T follicular helper cell (primary cell): ENCODE data around the gene LRRTM4.
"Not testable (repeated sequence)": the region's sequence is repeated elsewhere in the genome, so short reads cannot be mapped to it uniquely, and the experiment has no call there.

Experiments
- DNase-seq: peaks from one replicate; pipeline ENCODE4 v3.0.0-alpha.2; 2020; ENCODE audit warnings: low read depth

LRRTM4 gene

DNA sequence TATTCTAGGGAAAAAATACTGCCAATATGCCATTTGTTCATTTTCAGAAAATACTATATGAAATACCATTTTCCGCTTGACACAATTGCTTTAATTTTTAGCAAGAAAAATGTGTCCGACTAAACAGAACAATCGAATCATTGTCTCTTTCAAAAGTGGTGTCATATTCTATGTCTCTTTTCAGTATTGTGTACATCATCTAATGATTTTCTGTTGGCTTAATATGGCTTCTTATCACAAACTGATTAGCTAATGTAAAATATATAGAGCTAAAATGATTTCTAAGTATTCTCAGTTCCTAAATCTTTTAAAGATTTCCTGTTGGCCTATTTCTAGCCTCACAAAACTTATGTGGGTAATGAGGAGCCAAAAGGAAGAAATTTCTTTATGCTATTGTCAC is 436.6 kb downstream of the LRRTM4 start:
- DNase-seq = no peak

- DNase-seq = no peak
Observed at GRCh38 chr2:77081597-77081996, 440.6 kb downstream of the LRRTM4 start.

DNA sequence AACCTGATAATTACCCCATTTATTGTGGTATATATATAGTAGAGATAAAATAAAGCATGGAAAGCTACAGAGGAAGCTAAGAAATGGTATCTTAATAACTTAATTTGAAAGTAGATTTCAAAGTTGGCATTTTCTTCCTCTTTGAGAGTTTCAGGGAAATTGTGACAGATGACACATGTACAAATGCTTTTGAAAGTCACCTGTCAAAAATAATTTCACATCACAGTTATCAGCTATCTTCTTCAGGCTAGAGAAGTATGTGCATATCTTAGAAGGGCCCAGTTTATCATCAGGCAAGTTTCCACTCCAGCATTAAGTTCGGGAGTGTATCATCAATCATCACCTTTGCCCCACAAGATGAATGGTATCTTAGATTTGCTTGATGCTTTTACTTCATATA is 457.9 kb downstream of the LRRTM4 start:
- no peak for DNase-seq

GRCh38 chr2:77054938-77055337 is 467.2 kb downstream of the LRRTM4 start:
- DNase-seq = no peak

DNA sequence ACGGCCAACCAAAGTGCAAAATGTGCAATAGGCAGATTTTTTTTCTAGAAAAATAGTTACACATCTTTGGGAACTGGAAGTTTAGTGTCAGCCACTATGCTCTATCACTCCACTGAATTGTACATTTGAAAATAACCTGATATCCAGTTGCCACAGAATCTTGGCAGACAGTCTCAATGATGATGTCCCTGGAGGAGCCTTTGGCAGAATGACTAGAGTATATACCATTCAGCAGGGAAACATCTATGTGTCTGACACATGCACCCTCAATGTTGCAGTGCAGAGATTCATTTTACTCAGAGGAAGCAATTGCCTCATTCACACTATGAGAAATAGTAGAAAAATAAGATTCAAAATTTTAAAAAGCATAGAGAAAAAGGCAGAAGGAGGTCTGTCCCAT is 475.8 kb downstream of the LRRTM4 start:
- no peak for DNase-seq

GRCh38 chr2:77045456-77045855 is 476.7 kb downstream of the LRRTM4 start:
- DNase-seq = not testable (repeated sequence)

GRCh38 chr2:77034445-77034844 is 487.7 kb downstream of the LRRTM4 start:
- no peak for DNase-seq

- not testable (repeated sequence) for DNase-seq
Observed at GRCh38 chr2:77029237-77029636, 492.9 kb downstream of the LRRTM4 start.

DNA sequence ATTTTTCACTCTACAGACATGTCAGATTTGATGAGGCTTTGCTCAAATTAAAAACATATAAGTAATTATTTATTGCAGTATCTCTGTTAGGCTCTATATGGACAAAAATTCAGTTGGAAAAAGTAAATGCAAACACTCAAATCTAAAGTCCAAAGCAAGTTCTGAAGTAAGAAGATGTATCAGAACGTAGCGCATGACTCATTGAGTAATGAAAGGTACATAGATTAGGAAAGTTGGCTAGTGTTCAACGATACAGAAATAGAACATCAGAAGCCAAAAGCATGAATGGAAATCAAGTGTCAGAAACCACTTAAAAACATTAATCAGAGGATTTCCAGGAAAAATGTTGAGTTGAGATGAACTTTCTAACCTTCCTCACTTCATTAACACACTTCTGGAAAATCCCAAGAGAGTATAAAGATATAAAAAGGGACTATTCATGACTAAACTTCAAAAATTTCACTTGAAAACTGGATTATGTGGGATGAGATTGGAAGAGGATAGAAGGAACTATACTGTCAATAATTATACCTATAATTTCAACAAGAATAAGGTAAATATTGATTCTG is 494.1 kb downstream of the LRRTM4 start:
- no peak for DNase-seq

DNA sequence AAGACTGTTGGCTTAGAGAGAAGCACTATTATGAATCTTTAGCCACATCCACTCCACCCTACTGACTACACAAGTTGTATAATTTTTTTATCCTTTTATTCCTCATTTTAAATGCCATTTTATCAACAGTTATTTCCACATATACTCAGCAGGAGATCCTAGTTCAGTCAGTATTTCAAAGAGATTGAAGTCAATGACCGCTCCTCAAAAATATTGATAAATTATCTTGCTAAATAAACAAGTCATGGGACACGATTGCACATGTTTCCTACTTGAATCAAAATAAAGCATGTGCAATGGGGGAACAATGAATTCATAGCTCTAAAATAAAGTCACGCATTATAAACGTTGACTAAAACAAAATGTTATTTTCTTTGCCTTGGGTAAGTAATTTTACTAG is 496.5 kb downstream of the LRRTM4 start:
- DNase-seq = no peak

- DNase-seq = no peak
Observed at GRCh38 chr2:77021161-77021560, 501.0 kb downstream of the LRRTM4 start.

GRCh38 chr2:77018219-77018618 is 504.0 kb downstream of the LRRTM4 start:
- DNase-seq = no peak

GRCh38 chr2:77017355-77017745 is 504.8 kb downstream of the LRRTM4 start:
- DNase-seq = no peak

GRCh38 chr2:77016443-77017354 is 505.5 kb downstream of the LRRTM4 start:
- DNase-seq = no peak

DNA sequence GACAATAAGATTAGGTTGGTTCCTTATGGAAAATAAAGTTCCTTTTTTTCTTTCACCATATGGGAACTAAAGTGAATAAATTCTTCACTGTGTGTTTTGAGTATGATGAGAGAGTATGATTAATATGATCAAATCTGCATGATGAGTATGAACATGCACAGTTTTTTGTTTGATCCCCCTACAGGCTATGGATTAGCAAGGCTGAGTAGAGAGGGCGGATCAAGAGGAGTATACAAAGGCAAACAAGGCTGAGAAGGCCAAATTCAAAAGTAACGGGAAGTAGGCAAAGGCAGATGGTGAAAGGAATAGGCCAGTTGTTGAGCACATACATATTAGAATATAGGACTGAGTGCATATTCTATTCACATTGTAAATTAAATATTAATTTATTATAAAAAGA is 508.2 kb downstream of the LRRTM4 start:
- DNase-seq = no peak

- DNase-seq = no peak
Observed at GRCh38 chr2:77013457-77013856, 508.7 kb downstream of the LRRTM4 start.

GRCh38 chr2:77009307-77009706 is 512.9 kb downstream of the LRRTM4 start:
- no peak for DNase-seq

- no peak for DNase-seq
Observed at GRCh38 chr2:77008853-77009252, 513.3 kb downstream of the LRRTM4 start.

- no peak for DNase-seq
Observed at GRCh38 chr2:77007686-77008085, 514.5 kb downstream of the LRRTM4 start.

GRCh38 chr2:77005522-77005921 is 516.7 kb downstream of the LRRTM4 start:
- no peak for DNase-seq

DNA sequence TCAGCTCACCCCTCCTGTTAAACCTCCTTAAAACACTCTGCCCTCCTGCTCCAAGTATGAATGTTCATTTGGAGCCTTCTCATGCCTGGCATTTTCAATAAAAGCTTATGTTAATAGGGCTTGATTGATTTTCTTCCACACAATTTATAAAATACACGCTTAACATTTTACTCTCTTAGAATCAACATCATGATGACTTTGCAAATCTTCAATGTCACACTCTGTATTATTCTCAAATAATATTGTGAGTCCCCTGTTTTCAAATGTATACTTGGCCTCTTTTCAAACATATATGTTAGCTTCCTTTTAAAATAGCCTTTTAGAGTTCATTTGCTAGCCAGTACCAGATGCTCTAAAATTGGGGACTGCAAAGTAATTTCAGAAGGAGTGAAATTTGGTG is 520.3 kb downstream of the LRRTM4 start:
- DNase-seq = no peak

DNA sequence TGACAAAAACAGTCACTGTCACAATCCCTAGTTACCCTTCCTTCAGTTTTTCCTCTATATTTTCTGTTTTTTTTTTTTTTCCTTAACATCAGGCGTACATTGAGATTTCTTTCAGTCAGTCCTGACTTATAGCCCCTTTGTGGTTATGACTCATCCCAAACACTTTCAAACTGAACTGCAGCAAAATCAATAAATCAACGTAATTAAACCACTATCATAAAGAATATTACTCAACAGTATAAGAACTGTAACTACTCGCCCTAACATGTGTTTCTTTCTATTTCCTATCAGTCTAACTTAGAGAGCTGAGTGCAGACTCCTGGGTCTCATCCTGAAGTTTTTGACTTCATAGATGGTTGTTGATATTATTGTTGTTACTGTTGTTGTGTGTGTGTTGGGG is 523.5 kb downstream of the LRRTM4 start:
- DNase-seq = no peak

DNA sequence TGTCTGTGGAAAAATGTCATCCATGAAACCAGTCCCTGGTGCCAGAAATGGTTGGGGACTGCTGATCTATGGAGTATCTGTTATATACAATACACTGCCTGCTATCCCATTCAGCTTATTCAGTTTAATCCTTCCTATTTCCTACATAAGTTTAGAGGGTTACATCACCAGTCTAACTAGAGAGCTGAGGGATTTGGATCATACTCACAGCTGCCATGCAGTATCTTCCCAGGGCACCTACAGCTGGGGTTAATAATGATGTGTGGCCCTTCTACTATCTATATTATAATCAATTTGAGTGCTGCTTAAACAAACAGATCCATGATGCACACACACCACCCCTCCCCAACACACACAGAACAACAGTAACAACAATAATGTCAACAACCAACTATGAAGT is 524.0 kb downstream of the LRRTM4 start:
- DNase-seq = no peak

DNA sequence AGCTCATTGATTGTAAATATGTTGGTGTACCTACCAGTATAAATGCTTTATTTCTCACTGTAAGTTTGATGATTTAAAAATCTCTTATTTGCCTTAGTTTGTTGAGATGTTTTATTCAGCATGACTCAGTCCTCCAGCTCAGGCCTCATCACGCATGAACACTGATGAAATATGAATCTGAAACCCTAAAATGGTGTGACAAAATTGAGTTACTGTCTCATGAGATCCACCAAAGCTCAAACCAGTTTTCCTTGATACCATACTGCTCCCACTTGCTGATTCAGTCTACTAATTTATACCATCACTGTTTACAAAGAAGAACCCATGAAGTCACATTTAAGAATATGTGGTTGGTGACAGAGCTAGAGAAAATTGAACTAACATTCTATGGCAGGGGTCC is 524.9 kb downstream of the LRRTM4 start:
- DNase-seq = no peak
